NCI-H748 (cell line): ENCODE data around the gene SLC49A3.
"Not testable (repeated sequence)": the region's sequence is repeated elsewhere in the genome, so short reads cannot be mapped to it uniquely, and the experiment has no call there.

Source experiments
- DNase-seq: peaks from one replicate; lab custom pipeline; 2025; ENCODE audit not compliant: unreplicated experiment; lab: John Stamatoyannopoulos, UW

The SLC49A3 gene

DNA sequence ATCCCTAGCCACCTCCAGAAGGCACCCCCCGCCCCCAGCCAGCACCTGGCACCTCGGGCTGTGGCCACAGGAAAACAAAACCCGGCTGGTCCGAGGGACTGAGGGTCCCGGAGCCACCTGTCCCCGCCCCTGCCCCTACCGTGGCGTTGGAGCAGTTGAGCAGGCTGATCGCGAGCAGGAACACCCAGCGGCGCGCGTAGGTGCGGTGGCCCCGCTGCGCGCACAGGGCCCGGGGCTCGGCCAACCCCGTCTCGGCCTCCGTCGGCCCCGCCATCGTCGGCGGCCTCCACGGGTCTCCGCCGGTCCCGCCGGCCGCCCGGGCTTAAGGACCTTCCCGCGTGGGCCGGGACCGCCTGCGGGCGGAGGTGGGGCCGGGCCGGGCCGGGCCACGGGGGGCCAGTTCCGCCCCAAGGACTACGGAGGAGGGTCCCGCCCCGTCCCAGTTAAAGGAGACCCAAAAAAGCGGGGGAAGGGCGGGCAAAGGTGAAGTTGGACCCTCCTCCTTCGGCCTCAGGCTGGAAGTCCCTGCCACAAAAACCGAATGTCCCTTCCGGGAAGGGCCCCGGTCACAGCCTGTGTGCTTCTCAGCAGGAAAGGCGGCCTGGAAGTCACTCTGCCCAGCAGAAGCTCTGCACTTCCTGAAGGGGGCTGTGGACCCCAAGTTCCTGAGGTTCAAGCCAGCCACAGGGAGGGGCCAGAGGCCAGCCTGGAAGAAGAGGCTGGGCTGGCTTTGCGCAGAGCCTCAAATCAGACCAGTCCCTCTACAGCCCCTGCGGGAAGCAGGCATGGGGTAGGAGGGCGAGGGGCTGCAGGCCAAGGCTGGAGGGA lies at the start of gene SLC49A3:
Gene SLC49A3 (minus strand): TSS at position 298 of the 828 bp plus-strand sequence. CDS start 24 bp downstream, at position 274.
- DNase-seq = no peak

GRCh38 chr4:736561-736960 lies 47.6 kb upstream of the SLC49A3 start:
- DNase-seq = not testable (repeated sequence)

GRCh38 chr4:735583-735982 lies 46.6 kb upstream of the SLC49A3 start:
- no peak for DNase-seq

- no peak for DNase-seq
Measured at GRCh38 chr4:734951-735350, 46.0 kb upstream of the SLC49A3 start.

DNA sequence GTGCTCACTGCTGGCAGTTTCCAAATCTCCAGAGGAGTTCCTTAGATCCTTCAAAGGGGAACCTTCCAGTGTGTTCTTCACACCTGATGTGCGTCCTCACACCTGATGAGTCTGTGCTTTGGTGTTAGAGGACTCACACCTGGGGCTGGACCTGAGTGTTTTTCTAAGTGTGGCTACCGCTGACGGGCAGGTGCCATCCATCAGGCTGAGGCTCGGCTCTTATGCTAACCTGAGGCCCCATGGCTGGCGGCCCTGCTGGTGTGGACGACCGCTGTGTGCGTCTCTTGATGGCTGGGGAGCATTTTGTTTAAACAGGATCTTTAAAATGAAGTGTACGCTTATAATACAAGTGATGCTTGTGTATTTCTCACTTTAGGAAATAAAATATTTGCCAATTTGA lies 45.1 kb upstream of the SLC49A3 start:
- DNase-seq = no peak

DNA sequence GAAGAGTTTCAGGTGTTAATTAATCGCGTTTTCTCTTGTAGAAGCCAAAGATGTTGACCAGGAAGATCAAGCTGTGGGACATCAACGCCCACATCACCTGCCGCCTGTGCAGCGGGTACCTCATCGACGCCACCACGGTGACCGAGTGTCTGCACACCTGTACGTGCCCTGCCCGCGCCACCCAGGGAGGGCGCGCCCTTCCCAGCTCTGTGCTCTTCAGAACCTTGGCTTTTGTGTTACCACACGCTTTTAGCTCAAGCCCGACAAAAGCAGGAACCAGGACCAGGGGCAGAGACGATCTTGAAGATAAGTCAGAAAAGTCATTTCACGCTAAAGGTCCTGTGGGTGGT lies 44.7 kb upstream of the SLC49A3 start:
- no peak for DNase-seq

GRCh38 chr4:732911-733630 lies 44.1 kb upstream of the SLC49A3 start:
- no peak for DNase-seq

DNA sequence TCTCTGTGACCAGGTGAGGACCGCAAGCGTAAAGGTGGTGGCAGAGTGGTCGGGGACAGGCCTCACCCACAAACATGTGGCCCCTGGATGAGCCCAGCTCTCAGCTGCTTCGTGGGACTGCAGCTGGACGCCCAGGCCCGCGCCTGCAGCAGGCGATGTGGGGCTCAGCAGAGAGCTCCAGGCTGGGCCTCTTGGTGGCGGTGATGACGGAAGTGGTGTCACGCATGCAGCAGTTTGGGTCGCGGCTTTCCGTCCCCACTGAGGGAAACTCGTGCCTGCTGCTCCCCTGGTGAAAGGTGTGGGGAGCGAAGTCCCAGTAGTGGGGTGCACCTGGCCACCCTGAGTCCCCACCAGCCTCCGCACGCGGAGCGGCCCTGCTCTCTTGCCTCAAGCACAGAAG lies 43.5 kb upstream of the SLC49A3 start:
- no peak for DNase-seq

DNA sequence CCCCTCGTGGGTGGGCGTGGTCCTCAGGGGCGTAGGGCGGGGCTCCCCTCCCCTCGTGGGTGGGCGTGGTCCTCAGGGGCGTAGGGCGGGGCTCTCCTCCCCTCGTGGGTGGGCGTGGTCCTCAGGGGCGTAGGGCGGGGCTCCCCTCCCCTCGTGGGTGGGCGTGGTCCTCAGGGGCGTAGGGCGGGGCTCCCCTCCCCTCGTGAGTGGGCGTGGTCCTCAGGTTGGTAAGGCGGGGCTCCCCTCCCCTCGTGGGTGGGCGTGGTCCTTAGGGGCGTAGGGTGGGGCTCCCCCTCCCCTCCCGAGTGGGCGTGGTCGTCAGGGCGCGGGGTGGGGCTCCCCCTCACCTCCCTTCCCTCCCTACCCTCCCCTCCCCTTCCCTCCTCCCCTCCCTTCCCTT lies 43.0 kb upstream of the SLC49A3 start:
- not testable (repeated sequence) for DNase-seq

- not testable (repeated sequence) for DNase-seq
Measured at GRCh38 chr4:730946-731904, 42.3 kb upstream of the SLC49A3 start.

GRCh38 chr4:730511-730910 lies 41.6 kb upstream of the SLC49A3 start:
- no peak for DNase-seq

- DNase-seq = no peak
Measured at GRCh38 chr4:729336-730315, 40.7 kb upstream of the SLC49A3 start.

GRCh38 chr4:727576-727975 lies 38.6 kb upstream of the SLC49A3 start:
- DNase-seq = no peak

DNA sequence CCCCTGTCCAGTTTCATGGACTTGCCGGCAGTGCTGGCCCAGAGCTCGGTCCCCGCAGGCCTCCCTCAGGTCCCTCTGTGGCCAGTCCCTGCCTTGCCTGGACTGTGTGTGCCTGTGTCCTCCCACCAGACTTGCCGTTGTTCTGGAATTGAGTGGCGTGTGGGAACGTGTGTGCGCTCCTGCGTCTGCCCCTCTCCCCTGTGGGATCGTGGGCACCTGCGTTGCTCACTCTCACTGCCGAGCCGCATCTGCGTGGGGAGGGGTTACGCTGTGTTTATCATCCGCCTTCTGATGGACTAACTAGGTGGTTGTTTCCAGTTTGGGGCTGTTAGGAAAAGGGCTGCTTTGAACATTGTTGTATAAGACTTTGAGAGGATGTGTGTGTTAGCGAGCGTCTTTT lies 37.9 kb upstream of the SLC49A3 start:
- DNase-seq = no peak

DNA sequence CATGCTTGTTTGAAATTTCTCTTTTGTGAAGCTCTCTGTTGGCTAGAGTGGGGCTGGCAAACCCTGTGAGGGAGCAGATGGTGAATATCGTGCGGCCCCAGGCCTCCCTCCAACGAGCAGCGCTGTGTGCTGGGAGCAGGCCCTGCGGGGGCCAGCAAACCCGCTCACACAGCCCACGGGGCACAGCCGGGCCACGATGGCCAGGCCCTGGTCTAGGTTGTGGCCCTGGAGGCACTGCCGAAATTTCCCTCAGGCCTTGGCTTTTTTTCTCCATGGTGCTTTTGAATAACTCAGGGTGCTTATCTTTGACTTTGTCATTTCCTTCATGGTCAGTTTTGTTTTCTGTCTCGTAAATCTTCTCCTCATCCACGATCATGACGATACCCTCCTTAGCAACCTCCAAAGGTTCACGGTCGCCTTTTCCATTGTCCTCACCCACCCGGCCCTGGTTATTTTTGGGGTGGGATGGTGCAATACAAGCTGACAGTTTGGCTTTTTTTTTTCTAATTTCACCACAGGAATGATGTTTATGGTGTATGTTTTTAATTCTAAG lies 37.4 kb upstream of the SLC49A3 start:
- no peak for DNase-seq

DNA sequence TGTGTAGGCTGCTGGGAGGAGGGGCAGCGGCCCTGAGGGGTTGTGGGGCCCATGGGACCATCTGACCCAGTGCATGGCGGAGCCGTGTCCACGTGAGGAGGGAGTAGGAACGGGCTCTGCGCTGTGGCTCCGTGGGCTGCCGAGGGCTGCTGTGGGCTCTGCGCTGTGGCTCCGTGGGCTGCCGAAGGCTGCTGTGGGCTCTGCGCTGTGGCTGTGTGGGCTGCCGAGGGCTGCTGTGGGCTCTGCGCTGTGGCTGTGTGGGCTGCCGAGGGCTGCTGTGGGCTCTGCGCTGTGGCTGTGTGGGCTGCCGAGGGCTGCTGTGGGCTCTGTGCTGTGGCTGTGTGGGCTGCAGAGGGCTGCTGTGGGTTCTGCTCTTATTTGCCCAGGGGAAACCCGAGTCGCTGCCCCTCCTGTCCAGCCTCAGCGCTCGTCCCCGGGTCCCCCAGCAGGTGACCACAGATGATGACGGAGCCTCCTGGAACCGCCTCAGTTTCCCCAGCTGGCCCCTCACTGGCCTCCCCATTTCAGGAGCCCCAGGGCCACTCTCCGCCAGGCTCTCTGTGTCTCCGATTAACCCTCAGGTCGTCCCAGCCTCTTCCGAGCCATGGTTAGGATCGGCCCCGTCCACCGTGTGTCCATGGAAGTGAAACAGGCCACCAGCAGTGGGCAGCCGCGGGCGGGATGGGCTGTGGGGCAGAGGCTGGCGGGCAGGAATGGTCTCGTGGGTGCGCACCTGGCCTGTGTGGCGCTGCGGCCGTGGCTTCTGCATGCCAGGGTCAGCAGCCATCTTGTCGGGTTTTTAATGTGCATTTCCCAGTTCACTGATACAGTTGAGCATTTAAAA lies 36.7 kb upstream of the SLC49A3 start:
- no peak for DNase-seq

DNA sequence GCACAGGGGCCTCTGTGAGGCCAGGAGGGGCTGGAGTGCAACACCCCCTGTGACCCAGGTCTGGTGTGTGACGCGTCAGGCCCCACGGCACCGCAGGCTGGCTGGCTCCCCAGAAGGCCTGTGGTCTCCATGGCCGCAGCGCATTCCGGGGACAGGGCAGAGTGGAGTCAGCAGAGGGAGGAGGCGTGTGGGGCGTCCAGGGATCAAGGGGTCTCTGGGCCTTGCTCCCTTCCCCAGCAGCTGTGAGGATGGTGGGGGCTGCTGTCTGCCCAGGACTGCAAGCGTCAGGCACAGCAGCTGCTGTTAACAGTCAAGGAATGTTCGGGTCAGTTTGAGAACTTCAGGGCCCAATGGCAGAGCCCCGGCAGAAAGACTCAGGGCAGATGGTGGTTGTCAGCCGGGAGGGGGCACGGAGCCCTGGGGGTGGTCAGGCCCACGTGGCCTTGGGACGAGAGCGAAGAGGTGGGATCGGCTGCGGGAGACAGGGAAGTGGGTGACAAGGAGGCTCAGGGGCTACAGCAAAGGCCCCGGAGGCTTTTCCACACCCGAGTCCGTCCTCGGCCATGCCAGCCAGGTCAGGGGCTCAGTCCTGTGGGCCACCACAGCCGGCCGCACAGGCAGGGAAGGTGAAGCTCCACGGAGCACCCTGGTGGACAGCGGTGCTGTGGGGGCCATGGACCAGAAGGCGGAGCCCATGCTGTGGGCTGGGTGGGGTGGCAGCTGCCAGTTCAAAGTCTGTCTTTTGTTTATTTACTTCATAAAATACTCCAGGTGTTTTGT lies 35.0 kb upstream of the SLC49A3 start:
- no peak for DNase-seq

GRCh38 chr4:722851-723360 lies 34.0 kb upstream of the SLC49A3 start:
- DNase-seq = no peak
